ENCODE measurements around the gene LGALS7B.
"Not testable (repeated sequence)": the region's sequence is repeated elsewhere in the genome, so short reads cannot be mapped to it uniquely, and the experiment has no call there.

The LGALS7B gene

DNA sequence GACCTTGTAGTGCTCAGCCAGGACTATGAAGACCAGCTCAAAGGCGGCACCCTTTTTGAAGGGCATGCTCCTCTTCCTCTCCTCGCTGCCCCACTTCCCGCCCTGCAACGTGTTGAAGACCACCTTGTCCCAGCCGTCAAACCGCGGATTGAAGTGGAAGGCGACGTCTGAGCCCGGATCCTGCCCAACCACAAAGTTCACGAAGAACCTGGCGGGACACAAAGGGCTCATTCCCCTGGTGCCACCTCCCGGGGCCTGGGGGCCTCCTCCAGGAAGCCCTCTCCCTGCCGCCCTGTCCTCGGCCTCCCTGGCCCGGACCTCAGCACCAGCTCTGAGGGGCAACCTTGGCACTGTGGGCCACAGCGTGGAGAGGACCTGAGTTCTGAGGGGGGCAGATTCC, 19.7 kb downstream of the LGALS7B start:
- H3K27me3 ChIP-seq (ENCODE audit: control insufficient read depth in 2 of 2, insufficient read depth in 2 of 2, low read length in 2 of 2), result no peaks in the 10 kb centered on the region
- H3K36me3 ChIP-seq (ENCODE audit: control insufficient read depth in 2 of 2, insufficient read depth in 2 of 2, low read length in 2 of 2), result peaks cover 26 to 34% of the 10 kb centered on the region in 2 donors
- H3K9me3 ChIP-seq (ENCODE audit: control insufficient read depth in 2 of 2, low read length in 2 of 2), result no peaks in the 10 kb centered on the region
- no peak overlapping the region for H3K27ac ChIP-seq (ENCODE audit: low read depth in 2 of 2, low read length in 2 of 2)
- H3K9ac ChIP-seq (ENCODE audit: low read depth in 1 of 2, low read length in 2 of 2), result no peak overlapping the region
- H3K4me3 ChIP-seq (ENCODE audit: low read length in 2 of 2), result peak overlapping the region; percentile 28 to 31
- peaks cover 8 to 12% of the 10 kb centered on the region in 2 donors for H3K4me1 ChIP-seq (ENCODE audit: control insufficient read depth in 2 of 2, insufficient read depth in 2 of 2, low read length in 2 of 2)

DNA sequence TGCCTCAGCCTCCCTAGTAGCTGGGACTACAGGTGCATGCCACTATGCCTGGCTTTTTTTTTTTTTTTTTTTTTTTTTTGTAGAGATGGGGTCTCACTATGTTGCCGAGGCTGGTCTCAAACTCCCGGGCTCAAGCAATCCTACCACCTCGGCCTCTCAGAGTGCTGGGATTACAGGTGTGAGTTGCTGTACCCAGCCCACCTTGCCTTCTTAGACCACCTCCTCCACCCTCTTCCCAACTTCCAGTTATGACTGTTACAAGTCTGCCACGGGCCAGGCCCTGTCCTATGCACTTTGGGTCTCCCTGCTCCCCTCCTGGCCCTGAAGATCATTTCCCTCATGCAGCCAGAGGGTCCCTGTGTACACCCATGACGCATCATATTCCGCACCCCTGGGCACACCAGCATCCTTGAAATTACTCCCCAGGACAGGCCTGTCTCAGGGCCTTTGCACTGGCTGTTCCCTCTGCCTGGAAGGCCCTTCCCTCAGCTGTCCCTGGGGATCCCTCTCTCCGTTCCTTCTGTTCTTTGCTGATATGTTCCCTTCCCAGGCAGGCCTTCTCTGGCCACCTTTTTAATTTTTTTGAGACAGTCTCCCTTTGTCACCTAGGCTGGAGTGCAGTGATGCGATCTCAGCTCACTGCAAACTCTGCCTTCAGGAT, 20.7 kb downstream of the LGALS7B start:
- H3K9ac ChIP-seq (ENCODE audit: low read depth in 1 of 2, low read length in 2 of 2), result peak overlapping the region in 1 of 2 donors; percentile 46
- peaks cover 10 to 20% of the 10 kb centered on the region in 2 donors for H3K4me1 ChIP-seq (ENCODE audit: control insufficient read depth in 2 of 2, insufficient read depth in 2 of 2, low read length in 2 of 2)
- peak overlapping the region; percentile 44 to 62 for H3K4me3 ChIP-seq (ENCODE audit: low read length in 2 of 2)
- H3K36me3 ChIP-seq (ENCODE audit: control insufficient read depth in 2 of 2, insufficient read depth in 2 of 2, low read length in 2 of 2), result peaks cover 21 to 26% of the 10 kb centered on the region in 2 donors
- peak overlapping the region; percentile 11 to 16 for H3K27ac ChIP-seq (ENCODE audit: low read depth in 2 of 2, low read length in 2 of 2)
- no peaks in the 10 kb centered on the region for H3K9me3 ChIP-seq (ENCODE audit: control insufficient read depth in 2 of 2, low read length in 2 of 2)
- no peaks in the 10 kb centered on the region for H3K27me3 ChIP-seq (ENCODE audit: control insufficient read depth in 2 of 2, insufficient read depth in 2 of 2, low read length in 2 of 2)

DNA sequence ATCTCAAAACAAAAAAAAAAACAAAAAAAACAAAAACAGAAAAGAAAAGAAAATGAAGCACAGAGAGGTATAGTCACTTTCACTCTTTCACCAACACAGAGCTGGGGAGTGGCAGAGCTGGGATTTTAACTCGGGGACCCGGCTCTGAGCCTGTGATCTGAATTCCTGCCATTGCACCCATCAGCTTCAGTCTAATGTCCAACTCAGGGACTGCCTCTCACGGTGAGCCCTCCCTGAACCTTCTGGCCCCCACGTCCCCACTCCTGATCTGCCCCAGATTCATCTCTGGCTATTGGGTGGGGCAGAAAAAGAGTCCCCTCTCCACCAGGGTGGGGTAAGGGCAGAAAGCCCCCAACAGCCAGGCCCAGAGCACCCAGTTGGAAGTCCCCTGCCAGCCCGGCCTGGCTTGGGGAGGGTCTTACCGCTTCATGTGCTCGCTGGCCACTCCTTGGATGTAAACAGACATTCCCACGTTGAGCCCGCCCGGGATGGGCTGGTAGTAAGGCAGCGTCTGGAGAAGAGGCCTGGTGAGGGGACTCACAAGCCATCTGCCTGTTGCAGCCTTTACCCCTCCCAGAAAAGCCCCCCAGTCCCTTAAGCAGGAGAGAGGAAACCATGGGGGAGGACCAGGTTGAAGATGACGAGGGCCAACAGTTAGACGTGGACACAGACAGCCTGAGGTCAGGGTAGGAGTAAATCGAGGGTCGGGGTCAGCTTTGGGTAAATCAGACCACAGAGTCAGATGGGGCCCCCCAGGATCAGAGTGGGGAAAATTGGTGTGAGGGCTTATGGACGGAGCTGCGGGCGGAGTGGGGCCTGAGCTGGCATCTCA, 23.2 kb downstream of the LGALS7B start:
- H3K9ac ChIP-seq (ENCODE audit: low read depth in 1 of 2, low read length in 2 of 2), result peak overlapping the region; percentile 94 to 100

DNA sequence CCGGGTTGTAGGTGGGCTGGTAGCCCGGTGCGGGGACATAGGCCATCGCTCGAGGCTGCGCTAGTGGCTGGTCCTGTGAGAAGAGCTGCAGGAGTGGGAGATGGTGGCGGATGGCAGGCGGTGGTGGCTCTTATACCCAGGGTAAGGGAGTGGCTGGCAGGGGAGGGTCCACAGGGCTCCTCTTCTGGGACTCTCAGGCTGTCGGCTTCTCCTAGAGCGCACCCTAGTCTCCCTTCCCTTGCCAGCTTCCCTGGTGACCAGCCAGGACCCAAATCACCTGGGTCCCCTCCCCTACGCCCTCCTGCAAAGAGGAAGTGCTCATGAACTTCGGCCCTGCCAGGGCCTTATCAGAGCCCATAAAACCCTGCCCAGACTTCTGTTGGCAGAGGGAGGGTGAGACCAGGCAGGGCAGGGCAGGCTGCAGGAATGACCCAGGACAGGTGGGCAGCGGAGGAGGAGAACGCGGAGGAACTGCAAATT, 23.9 kb downstream of the LGALS7B start, which contains the start of gene LGALS4:
TSS of gene LGALS4 (minus strand) at position 105 of the 480 bp plus-strand sequence. CDS start at position 46, 59 bp downstream.
- Histone ChIP-seq H3K9ac (ENCODE audit: low read depth in 1 of 2, low read length in 2 of 2) (peak within 1 kb of the TSS; percentile 94 to 100), H3K4me3 (ENCODE audit: low read length in 2 of 2) (peak within 1 kb of the TSS; percentile 93 to 99), H3K27ac (ENCODE audit: low read depth in 2 of 2, low read length in 2 of 2) (peak within 1 kb of the TSS; percentile 97 to 99)

More for the DNA sequence above, 23.2 kb downstream of the LGALS7B start:
- Histone ChIP-seq H3K36me3 (ENCODE audit: control insufficient read depth in 2 of 2, insufficient read depth in 2 of 2, low read length in 2 of 2) (peaks cover 22 to 32% of the 10 kb centered on the region in 2 donors), H3K27me3 (ENCODE audit: control insufficient read depth in 2 of 2, insufficient read depth in 2 of 2, low read length in 2 of 2) (no peaks in the 10 kb centered on the region), H3K4me1 (ENCODE audit: control insufficient read depth in 2 of 2, insufficient read depth in 2 of 2, low read length in 2 of 2) (peaks cover 29 to 44% of the 10 kb centered on the region in 2 donors), H3K9me3 (ENCODE audit: control insufficient read depth in 2 of 2, low read length in 2 of 2) (no peaks in the 10 kb centered on the region), H3K27ac (ENCODE audit: low read depth in 2 of 2, low read length in 2 of 2) (peak overlapping the region; percentile 97 to 99), H3K4me3 (ENCODE audit: low read length in 2 of 2) (peak overlapping the region; percentile 93 to 99)

DNA sequence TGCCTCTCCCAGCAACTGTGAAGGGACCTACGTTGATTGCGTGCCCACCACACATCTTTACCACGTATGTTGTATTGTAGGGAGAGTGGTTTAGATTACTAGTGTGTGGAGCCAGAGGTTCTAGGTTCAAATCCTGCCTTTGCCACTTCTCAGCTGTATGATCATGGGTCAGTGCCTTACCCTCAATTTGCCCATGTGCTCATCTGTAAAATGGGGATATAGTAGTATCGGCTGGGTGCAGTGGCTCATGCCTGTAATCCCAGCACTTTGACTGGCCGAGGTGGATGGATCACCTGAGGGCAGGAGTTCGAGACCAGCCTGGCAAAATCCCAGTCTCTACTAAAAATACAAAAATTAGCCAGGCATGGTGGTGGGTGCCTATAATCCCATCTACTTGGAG, 24.3 kb downstream of the LGALS7B start:
- Histone ChIP-seq H3K9ac (ENCODE audit: low read depth in 1 of 2, low read length in 2 of 2) (peak overlapping the region; percentile 70 to 84), H3K9me3 (ENCODE audit: control insufficient read depth in 2 of 2, low read length in 2 of 2) (no peaks in the 10 kb centered on the region), H3K4me1 (ENCODE audit: control insufficient read depth in 2 of 2, insufficient read depth in 2 of 2, low read length in 2 of 2) (peaks cover 34 to 51% of the 10 kb centered on the region in 2 donors), H3K36me3 (ENCODE audit: control insufficient read depth in 2 of 2, insufficient read depth in 2 of 2, low read length in 2 of 2) (peaks cover 27 to 41% of the 10 kb centered on the region in 2 donors), H3K27ac (ENCODE audit: low read depth in 2 of 2, low read length in 2 of 2) (peak overlapping the region; percentile 93 to 94), H3K27me3 (ENCODE audit: control insufficient read depth in 2 of 2, insufficient read depth in 2 of 2, low read length in 2 of 2) (no peaks in the 10 kb centered on the region), H3K4me3 (ENCODE audit: low read length in 2 of 2) (peak overlapping the region; percentile 51 to 73)

More for the DNA sequence above, 23.9 kb downstream of the LGALS7B start, which contains the start of gene LGALS4:
- no peaks in the 10 kb centered on the region for H3K27me3 ChIP-seq (ENCODE audit: control insufficient read depth in 2 of 2, insufficient read depth in 2 of 2, low read length in 2 of 2)
- no peaks in the 10 kb centered on the region for H3K9me3 ChIP-seq (ENCODE audit: control insufficient read depth in 2 of 2, low read length in 2 of 2)
- peaks cover 27 to 37% of the 10 kb centered on the region in 2 donors for H3K36me3 ChIP-seq (ENCODE audit: control insufficient read depth in 2 of 2, insufficient read depth in 2 of 2, low read length in 2 of 2)
- peaks cover 30 to 49% of the 10 kb centered on the region in 2 donors for H3K4me1 ChIP-seq (ENCODE audit: control insufficient read depth in 2 of 2, insufficient read depth in 2 of 2, low read length in 2 of 2)

DNA sequence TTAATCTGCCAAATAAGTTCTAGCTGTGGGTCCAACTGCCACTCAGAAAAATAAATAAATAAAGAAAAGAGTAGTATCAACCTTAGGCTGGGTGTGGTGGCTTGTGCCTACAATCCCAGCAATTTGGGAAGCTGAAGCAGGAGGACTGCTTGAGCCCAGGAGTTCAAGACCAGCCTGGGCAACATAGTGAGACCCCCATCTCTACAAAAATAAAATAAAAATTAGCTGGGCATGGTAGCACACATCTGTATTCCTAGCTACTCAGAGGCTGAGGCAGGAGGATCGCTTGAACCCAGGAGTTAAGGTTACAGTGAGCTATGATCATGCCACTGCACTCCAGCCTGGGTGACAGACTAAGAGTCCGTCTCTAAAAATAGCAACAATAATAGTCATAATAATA, 24.9 kb downstream of the LGALS7B start:
- not testable (repeated sequence) for H3K27me3 ChIP-seq (ENCODE audit: control insufficient read depth in 2 of 2, insufficient read depth in 2 of 2, low read length in 2 of 2); H3K9me3 ChIP-seq (ENCODE audit: control insufficient read depth in 2 of 2, low read length in 2 of 2)
- Histone ChIP-seq H3K4me1 (ENCODE audit: control insufficient read depth in 2 of 2, insufficient read depth in 2 of 2, low read length in 2 of 2) (peaks cover 33 to 55% of the 10 kb centered on the region in 2 donors), H3K4me3 (ENCODE audit: low read length in 2 of 2) (peak overlapping the region in 1 of 2 donors; percentile 73), H3K9ac (ENCODE audit: low read depth in 1 of 2, low read length in 2 of 2) (peak overlapping the region; percentile 32 to 70), H3K36me3 (ENCODE audit: control insufficient read depth in 2 of 2, insufficient read depth in 2 of 2, low read length in 2 of 2) (peaks cover 22 to 37% of the 10 kb centered on the region in 2 donors), H3K27ac (ENCODE audit: low read depth in 2 of 2, low read length in 2 of 2) (peak overlapping the region; percentile 93 to 94)

DNA sequence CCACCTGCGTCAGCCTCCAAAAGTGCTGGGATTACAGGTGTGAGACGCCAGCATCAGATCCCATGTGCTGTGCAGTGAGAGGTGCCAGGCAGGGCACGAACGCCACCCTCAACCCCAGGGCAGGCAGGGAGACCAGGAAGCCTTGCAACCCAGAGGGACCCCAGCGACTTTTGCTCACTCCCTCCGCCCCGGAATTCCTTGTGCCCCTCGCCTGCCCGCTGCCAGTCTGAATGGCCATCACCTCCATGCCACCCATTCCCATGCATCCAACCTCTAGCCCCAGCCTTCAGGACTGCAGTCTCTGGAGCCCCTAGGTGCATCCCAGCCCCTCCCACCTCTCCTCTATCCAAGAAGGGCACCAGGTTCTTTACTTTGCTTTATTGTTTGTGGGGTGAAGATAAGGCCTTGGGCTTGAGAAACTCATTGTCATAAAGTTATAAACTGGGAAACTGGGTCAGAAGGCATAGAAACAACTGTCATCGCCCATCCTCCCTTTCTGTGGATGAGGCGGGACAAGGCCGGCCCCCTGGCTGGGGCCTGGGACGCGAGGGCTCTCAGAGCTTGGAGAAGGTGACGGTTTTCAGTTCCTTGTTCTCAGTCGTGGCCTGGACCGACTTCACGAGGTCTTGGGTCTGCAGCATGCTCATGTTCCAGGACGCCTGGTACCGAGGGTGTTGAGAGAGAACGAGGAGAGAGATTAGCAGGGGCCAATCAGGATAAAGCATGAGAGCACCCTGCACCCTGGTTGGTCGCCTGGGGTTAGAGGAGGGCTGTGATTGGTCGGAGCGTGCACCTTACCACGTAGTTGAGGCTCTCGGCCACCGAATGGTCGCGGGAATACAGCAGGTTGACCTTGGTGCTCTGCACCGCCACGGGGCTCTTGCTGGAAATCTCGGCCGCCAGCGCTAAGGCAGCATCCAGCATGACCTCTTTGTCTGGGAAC, 26.3 kb downstream of the LGALS7B start:
- Histone ChIP-seq H3K4me3 (ENCODE audit: low read length in 2 of 2) (peak overlapping the region; percentile 52 to 55), H3K4me1 (ENCODE audit: control insufficient read depth in 2 of 2, insufficient read depth in 2 of 2, low read length in 2 of 2) (peaks cover 34 to 59% of the 10 kb centered on the region in 2 donors), H3K27me3 (ENCODE audit: control insufficient read depth in 2 of 2, insufficient read depth in 2 of 2, low read length in 2 of 2) (no peaks in the 10 kb centered on the region), H3K36me3 (ENCODE audit: control insufficient read depth in 2 of 2, insufficient read depth in 2 of 2, low read length in 2 of 2) (peaks cover 19 to 32% of the 10 kb centered on the region in 2 donors), H3K9me3 (ENCODE audit: control insufficient read depth in 2 of 2, low read length in 2 of 2) (no peaks in the 10 kb centered on the region), H3K27ac (ENCODE audit: low read depth in 2 of 2, low read length in 2 of 2) (peak overlapping the region; percentile 93 to 94), H3K9ac (ENCODE audit: low read depth in 1 of 2, low read length in 2 of 2) (peak overlapping the region; percentile 20 to 70)

DNA sequence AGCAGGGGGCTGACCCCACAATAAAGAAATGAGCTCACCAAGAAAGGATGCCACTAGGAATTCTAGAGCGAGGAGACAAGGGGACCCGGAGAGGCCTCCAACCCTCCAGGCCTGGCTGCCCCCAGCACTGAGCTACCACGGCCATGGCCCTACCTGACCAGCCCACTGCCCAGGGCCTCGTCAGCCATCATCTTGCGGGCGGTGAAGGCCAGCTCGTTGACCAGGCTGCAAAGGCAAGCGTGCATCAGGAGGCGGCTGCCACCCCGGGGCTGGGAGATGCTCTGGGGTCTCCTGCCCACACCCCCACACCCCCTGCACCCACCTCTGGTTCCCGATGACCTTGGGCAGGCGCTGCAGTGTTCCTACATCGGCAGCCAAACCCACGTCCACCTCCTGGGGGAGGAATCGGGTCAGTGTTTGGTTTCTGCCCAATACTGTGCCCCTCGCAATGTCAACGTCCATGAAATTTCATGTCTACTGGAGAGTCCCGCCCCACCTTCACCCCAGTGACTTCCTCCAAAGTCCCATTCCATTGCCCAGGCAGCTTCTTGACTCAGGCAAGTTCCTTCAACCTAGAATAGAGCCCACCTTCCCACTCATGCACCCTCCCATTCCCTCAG, 27.2 kb downstream of the LGALS7B start:
- Histone ChIP-seq H3K27ac (ENCODE audit: low read depth in 2 of 2, low read length in 2 of 2) (peak overlapping the region; percentile 93 to 94), H3K27me3 (ENCODE audit: control insufficient read depth in 2 of 2, insufficient read depth in 2 of 2, low read length in 2 of 2) (no peaks in the 10 kb centered on the region), H3K36me3 (ENCODE audit: control insufficient read depth in 2 of 2, insufficient read depth in 2 of 2, low read length in 2 of 2) (peaks cover 17 to 32% of the 10 kb centered on the region in 2 donors), H3K9me3 (ENCODE audit: control insufficient read depth in 2 of 2, low read length in 2 of 2) (no peaks in the 10 kb centered on the region), H3K9ac (ENCODE audit: low read depth in 1 of 2, low read length in 2 of 2) (peak overlapping the region in 1 of 2 donors; percentile 70), H3K4me1 (ENCODE audit: control insufficient read depth in 2 of 2, insufficient read depth in 2 of 2, low read length in 2 of 2) (peaks cover 39 to 66% of the 10 kb centered on the region in 2 donors), H3K4me3 (ENCODE audit: low read length in 2 of 2) (peak overlapping the region in 1 of 2 donors; percentile 5)

DNA sequence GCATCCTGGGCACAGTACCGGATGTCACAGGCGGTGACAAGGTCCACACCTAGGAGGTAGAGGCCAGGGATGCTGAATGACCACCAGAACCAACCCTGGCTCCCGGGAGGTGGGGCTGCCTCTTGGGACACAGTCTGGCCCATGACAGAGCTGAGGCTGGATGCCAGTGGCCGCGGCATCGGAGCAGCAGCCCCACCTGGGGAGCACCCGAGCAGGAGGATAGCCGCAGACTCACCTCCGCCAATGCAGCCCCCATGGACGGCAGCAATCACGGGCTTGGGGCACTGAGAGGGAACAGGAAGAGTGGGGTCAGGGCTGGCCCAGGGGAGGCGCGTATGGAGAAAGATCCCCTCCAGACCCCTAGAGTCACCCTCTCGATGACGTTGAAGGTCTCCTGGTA, 28.1 kb downstream of the LGALS7B start:
- Histone ChIP-seq H3K27me3 (ENCODE audit: control insufficient read depth in 2 of 2, insufficient read depth in 2 of 2, low read length in 2 of 2) (no peaks in the 10 kb centered on the region), H3K4me3 (ENCODE audit: low read length in 2 of 2) (no peak overlapping the region), H3K9me3 (ENCODE audit: control insufficient read depth in 2 of 2, low read length in 2 of 2) (no peaks in the 10 kb centered on the region), H3K36me3 (ENCODE audit: control insufficient read depth in 2 of 2, insufficient read depth in 2 of 2, low read length in 2 of 2) (peaks cover 17 to 32% of the 10 kb centered on the region in 2 donors), H3K27ac (ENCODE audit: low read depth in 2 of 2, low read length in 2 of 2) (peak overlapping the region; percentile 93 to 94), H3K9ac (ENCODE audit: low read depth in 1 of 2, low read length in 2 of 2) (no peak overlapping the region), H3K4me1 (ENCODE audit: control insufficient read depth in 2 of 2, insufficient read depth in 2 of 2, low read length in 2 of 2) (peaks cover 39 to 66% of the 10 kb centered on the region in 2 donors)
